NCI-H146 treated with DMSO at 0.1 percent for 48 hours (cell line): ENCODE measurements around the gene TRIM6.
"Not testable (repeated sequence)": the region's sequence is repeated elsewhere in the genome, so short reads cannot be mapped to it uniquely, and the experiment has no call there.

Experiments used
- DNase-seq: peaks from one replicate; lab custom pipeline; 2025; ENCODE audit not compliant: unreplicated experiment; lab: John Stamatoyannopoulos, UW

TRIM6 gene, protein sequence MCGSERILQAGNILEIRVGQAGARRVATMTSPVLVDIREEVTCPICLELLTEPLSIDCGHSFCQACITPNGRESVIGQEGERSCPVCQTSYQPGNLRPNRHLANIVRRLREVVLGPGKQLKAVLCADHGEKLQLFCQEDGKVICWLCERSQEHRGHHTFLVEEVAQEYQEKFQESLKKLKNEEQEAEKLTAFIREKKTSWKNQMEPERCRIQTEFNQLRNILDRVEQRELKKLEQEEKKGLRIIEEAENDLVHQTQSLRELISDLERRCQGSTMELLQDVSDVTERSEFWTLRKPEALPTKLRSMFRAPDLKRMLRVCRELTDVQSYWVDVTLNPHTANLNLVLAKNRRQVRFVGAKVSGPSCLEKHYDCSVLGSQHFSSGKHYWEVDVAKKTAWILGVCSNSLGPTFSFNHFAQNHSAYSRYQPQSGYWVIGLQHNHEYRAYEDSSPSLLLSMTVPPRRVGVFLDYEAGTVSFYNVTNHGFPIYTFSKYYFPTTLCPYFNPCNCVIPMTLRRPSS

DNA sequence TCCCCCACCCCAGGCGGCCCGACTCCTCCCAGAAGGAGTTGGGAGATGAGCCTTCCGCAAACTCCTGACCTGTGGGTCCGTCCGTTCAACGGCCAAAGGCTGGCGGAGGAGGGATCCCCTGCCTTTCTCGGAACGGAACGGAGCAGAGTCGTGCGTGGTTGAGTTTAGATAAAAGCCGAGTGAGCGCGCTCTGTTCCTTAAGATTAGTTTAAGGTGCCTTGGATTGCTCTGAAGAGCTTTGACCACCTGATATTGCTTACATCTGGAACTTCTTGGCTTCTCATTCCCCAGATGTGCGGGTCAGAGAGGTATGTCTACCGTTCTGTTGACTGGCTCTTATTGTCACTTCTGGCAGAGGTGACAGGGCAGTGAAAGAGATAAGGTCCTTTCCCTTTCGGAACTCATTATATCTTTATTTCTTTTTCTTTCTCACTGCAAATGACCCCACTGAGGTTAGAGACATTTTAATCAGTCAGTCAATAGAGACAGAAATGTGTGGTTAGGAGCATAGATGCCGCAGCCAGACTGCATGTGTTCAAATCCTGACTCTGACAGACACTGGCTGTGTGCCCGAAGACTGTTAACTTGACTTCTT, at the start of gene TRIM6:
TRIM6 (plus strand) TSS at position 31 of the 595 bp plus-strand sequence; CDS start at position 292, 261 bp downstream.
- DNase-seq, result no peak

DNA sequence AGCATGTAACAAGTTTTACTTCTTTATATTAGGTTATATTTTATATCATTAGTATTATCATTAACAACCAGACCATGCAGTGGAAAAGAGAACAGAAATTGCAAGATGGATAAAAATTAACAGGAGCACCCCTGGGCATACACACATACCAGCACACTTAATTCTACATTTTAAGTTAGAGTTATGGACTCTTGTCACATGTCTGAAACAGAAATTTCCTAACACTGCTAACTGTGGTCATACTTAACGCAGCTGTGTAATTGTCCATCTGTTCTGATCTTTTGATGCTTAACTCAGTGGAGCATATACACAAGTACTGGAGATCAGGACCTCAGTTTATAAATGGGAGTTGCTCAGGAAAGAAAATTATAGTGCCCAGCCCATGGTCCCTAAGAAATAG, 48.5 kb upstream of the TRIM6 start:
- DNase-seq, result no peak

- no peak for DNase-seq
Observed at GRCh38 chr11:5548440-5548839, 48.0 kb upstream of the TRIM6 start, which contains the start of gene OR52H1. TSS of gene OR52H1 (minus strand) at chr11:5548540. CDS start at chr11:5545505, 3,035 bp downstream.

- no peak for DNase-seq
Observed at GRCh38 chr11:5550440-5551095, 45.9 kb upstream of the TRIM6 start.

GRCh38 chr11:5553343-5553742, 43.1 kb upstream of the TRIM6 start:
- DNase-seq, result no peak

DNA sequence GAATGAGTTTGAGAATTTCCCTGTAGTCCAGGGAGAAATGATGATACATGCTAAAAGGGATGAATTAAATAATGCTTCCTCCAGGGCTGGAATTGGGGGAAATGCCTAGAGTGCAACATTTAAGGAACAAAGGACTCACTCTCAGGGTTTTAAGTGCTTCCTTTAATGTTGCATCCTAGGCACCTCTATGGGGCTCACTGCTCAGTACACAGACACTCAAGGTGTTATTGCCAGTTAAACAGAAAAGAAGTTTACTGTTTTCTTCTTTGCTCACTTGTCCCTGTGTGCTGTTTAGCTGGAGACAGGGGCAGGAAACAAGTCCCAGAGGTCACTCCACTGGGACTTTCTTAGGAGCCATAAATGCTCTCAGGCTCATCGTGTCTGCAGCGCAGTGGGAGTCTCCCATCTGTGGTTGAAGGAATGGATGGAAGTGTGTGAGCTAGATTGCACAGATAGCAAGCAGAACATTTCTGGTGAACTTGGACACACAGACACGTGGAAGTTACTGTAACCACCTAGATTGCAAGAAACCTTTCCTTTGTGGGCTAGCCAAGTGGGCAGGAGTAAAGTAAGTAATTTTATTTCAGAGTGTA, 39.7 kb upstream of the TRIM6 start:
- DNase-seq, result no peak

DNA sequence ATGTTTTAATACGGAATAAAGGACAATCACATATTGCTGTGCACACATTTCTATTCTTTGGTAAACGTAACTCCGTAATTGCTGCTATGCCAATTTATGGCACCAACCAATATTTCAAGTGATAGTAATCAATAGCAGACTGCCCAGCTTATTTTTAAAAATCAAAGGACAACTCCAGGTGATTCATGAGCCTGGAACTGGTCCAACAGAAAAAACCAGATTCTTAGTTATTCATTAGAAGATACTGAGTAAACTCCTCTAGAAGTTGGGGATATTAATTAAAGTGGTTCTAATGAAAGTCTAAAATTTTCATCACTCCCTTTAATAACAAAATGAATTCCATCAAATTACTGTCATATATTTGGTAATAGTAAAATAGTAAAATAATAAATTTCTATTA, 38.7 kb upstream of the TRIM6 start:
- DNase-seq, result no peak

GRCh38 chr11:5564259-5565019, 32.0 kb upstream of the TRIM6 start:
- no peak for DNase-seq

DNA sequence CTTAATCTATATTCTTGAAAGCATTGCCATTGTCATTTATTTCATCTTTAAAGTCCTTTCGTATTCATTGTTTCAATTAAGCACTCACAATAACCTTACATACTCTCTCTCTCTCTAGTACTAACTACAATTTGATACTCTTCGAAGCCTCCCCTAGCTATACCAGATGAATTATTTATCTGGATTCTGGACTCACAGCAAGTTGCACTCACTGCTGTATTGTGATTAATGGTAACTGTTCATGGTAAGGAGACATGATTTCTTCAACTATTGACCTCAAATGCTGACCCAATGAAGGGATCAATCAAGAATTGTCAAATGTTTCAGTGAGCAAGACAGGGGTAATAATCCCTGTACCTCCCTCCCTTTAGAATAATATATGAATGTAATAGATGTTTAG, 21.8 kb upstream of the TRIM6 start:
- DNase-seq, result no peak

DNA sequence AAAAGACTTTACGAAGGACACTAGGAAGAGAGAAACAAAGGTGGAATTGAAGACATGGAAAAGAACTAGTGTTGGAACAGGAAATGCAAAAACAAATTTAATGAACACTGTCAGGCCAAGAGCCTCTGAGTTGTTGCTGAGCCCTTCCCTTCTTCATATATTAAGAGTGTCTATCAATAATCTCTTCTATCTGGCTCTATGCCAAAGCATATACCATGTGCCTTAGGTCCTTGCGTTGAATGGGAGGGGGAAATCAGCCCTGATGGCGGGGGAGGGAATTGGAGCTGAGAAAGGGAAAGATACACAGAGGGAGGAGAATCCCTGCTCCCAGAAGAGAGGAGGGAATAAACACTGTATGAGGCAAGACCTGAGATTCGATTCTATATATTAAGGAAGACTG, 21.3 kb upstream of the TRIM6 start:
- DNase-seq, result no peak

DNA sequence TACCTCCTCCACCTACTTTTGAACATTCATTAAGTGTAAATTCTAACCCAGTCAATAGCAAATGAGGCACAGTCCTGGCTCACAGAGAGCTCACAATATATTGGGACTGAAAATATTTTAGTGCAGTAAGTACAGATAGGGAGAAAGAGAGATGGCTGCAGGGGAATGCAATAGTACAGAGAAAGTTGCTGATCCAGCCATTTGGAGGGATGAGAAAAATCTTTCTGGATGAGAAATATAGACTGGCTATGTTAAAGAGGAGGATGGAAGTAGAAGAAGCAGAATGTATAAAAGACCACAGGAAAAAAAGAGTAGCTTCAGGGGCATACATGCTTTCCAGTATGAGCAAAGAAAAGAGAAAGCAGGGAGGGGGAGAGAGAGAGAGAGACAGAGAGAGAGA, 19.3 kb upstream of the TRIM6 start:
- no peak for DNase-seq

GRCh38 chr11:5580577-5580976, 15.9 kb upstream of the TRIM6 start, which contains the start of gene OR52B6:
TSS of gene OR52B6 (plus strand) at chr11:5580877. CDS start at chr11:5580877, 0 bp downstream.
- no peak for DNase-seq

GRCh38 chr11:5581014-5581413, 15.4 kb upstream of the TRIM6 start:
- DNase-seq, result no peak

DNA sequence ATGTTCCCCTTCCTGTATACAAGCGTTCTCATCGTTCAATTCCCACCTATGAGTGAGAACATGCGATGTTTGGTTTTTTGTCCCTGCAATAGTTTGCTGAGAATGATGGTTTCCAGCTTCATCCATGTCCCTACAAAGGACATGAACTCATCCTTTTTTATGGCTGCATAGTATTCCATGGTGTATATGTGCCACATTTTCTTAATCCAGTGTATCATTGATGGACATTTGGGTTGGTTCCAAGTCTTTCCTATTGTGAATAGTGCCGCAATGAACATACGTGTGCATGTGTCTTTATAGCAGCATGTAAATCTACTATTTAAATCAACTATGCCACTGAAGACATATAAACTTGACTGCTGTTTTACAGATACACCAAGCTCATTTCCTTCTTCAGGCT, 12.0 kb upstream of the TRIM6 start:
- not testable (repeated sequence) for DNase-seq

DNA sequence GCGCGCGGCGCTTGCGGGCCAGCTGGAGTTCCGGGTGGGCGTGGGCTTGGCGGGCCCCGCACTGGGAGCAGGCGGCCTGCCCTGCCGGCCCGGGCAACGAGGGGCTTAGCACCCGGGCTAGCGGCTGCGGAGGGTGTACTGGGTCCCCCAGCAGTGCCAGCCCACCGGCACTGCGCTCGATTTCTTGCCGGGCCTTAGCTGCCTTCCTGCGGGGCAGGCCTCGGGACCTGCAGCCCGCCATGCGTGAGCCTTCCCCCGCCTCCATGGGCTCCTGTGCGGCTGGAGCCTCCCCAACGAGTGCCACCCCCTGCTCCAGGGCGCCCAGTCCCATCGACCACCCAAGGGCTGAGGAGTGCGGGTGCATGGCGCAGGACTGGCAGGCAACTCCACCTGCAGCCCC, 6.5 kb upstream of the TRIM6 start:
- DNase-seq, result not testable (repeated sequence)

- no peak for DNase-seq
Observed at GRCh38 chr11:5591613-5592012, 4.8 kb upstream of the TRIM6 start.

GRCh38 chr11:5592615-5593014, 3.8 kb upstream of the TRIM6 start:
- DNase-seq, result no peak

GRCh38 chr11:5593146-5593545, 3.3 kb upstream of the TRIM6 start:
- DNase-seq, result no peak

- DNase-seq, result no peak
Observed at GRCh38 chr11:5597953-5598352, 1.5 kb downstream of the TRIM6 start.

- peak; percentile 5 for DNase-seq
Observed at GRCh38 chr11:5600374-5600851, 4.0 kb downstream of the TRIM6 start.
